Colonic mucosa (tissue), 4 donors: Measurements from ENCODE around the gene GNG2. TPM values are rescaled to one million over a fixed set of nuclear protein-coding genes. Genes with fewer than 3 reads are reported as not detected.

ENCODE experiments used
- DNase-seq: peaks from one replicate; pipeline ENCODE4 v3.0.0-alpha.2; 2020
- H3K27ac ChIP-seq: fragments of 200-600 bp; one replicate; pipeline ENCODE4 v1.8.0; 2021
- H3K27me3 ChIP-seq: fragments of 200-600 bp; one replicate; pipeline ENCODE4 v1.8.0; 2021
- H3K36me3 ChIP-seq: fragments of 200-600 bp; one replicate; pipeline ENCODE4 v1.8.0; 2021
- H3K4me1 ChIP-seq: fragments of 200-600 bp; one replicate; pipeline ENCODE4 v1.8.0; 2021; ENCODE audit warnings: mild to moderate bottlenecking
- H3K4me3 ChIP-seq: fragments of 200-600 bp; one replicate; pipeline ENCODE4 v1.8.0; 2021
- H3K9ac ChIP-seq, 2 donors: one replicate each; pipeline ENCODE4 v1.7.0; 2013; ENCODE audit warnings: control low read depth in 2 of 2, low read depth in 2 of 2, low read length in 2 of 2
- H3K9me3 ChIP-seq: fragments of 200-600 bp; one replicate; pipeline ENCODE4 v1.8.0; 2021
- CTCF ChIP-seq: fragments of 200-600 bp; IDR thresholded peaks from one replicate; pipeline ENCODE4 v1.8.0; 2022; ENCODE audit warnings: antibody characterized with exemption, mild to moderate bottlenecking
- intact Hi-C: fragments of 100-400 bp; cut with DNase I; formaldehyde crosslinking; loops from one replicate; pipeline ENCODE4 v1.14.1; 2022
- total RNA-seq, 2 donors: library from RNA; stranded (reverse); fragmentation: NEBNext Ultra II Directional in 1 of 2; extraction: Animal tissue kit (Norgen Biotek cat#: 25700) in 1 of 2; gene quantifications; one replicate each; pipeline ENCODE4 v1.2.1, GENCODE V29; 2021
- donor health status: healthy.
- donor health status: DM: no; HTN: no; CAD: no.
- donor health status: DM: no; HTN: no; CAD: no.

GNG2 gene
- total RNA-seq, 2 donors from 2014 or later, result 4.9 to 18.2 TPM

- H3K36me3 ChIP-seq, result no peaks in the 10 kb centered on the region
- TF ChIP-seq CTCF, result no peak
- no peaks in the 10 kb centered on the region for H3K4me1 ChIP-seq
- no peak for DNase-seq
- H3K27ac ChIP-seq, result no peak overlapping the region
- H3K9ac ChIP-seq, result no peak overlapping the region
- no peak overlapping the region for H3K4me3 ChIP-seq
- no peaks in the 10 kb centered on the region for H3K27me3 ChIP-seq
- H3K9me3 ChIP-seq, result no peaks in the 10 kb centered on the region
- intact Hi-C loops, result no loop called here
Measured at GRCh38 chr14:51938821-51939220, 78.4 kb downstream of the GNG2 start.

GRCh38 chr14:51939226-51939625, 78.8 kb downstream of the GNG2 start:
- TF ChIP-seq CTCF, result no peak
- intact Hi-C loops, result no loop called here
- Histone ChIP-seq H3K9ac (no peak overlapping the region), H3K4me3 (no peak overlapping the region), H3K27me3 (no peaks in the 10 kb centered on the region), H3K27ac (no peak overlapping the region), H3K9me3 (no peaks in the 10 kb centered on the region), H3K4me1 (no peaks in the 10 kb centered on the region), H3K36me3 (no peaks in the 10 kb centered on the region)
- no peak for DNase-seq

- intact Hi-C loops, result no loop called here
- no peaks in the 10 kb centered on the region for H3K27me3 ChIP-seq
- H3K4me1 ChIP-seq, result no peaks in the 10 kb centered on the region
- no peaks in the 10 kb centered on the region for H3K9me3 ChIP-seq
- no peak for DNase-seq
- H3K36me3 ChIP-seq, result no peaks in the 10 kb centered on the region
- TF ChIP-seq CTCF, result no peak
- no peak overlapping the region for H3K4me3 ChIP-seq
- no peak overlapping the region for H3K9ac ChIP-seq
- H3K27ac ChIP-seq, result no peak overlapping the region
Measured at GRCh38 chr14:51939755-51940301, 79.4 kb downstream of the GNG2 start.

- intact Hi-C loops, result no loop called here
- no peak overlapping the region for H3K4me3 ChIP-seq
- H3K9ac ChIP-seq, result no peak overlapping the region
- no peak for DNase-seq
- H3K36me3 ChIP-seq, result no peaks in the 10 kb centered on the region
- no peak overlapping the region for H3K27ac ChIP-seq
- no peaks in the 10 kb centered on the region for H3K4me1 ChIP-seq
- TF ChIP-seq CTCF, result no peak
- H3K27me3 ChIP-seq, result no peaks in the 10 kb centered on the region
- H3K9me3 ChIP-seq, result no peaks in the 10 kb centered on the region
Measured at GRCh38 chr14:51942971-51943370, 82.6 kb downstream of the GNG2 start.

- H3K4me1 ChIP-seq, result no peaks in the 10 kb centered on the region
- intact Hi-C loops, result no loop called here
- H3K27ac ChIP-seq, result no peak overlapping the region
- no peaks in the 10 kb centered on the region for H3K27me3 ChIP-seq
- no peak for DNase-seq
- H3K4me3 ChIP-seq, result no peak overlapping the region
- H3K36me3 ChIP-seq, result no peaks in the 10 kb centered on the region
- no peak for TF ChIP-seq CTCF
- H3K9ac ChIP-seq, result no peak overlapping the region
- H3K9me3 ChIP-seq, result no peaks in the 10 kb centered on the region
Measured at GRCh38 chr14:51950007-51950406, 89.6 kb downstream of the GNG2 start.

GRCh38 chr14:51951656-51952055, 91.2 kb downstream of the GNG2 start:
- Histone ChIP-seq H3K27me3 (no peaks in the 10 kb centered on the region), H3K4me3 (no peak overlapping the region), H3K9ac (no peak overlapping the region), H3K27ac (no peak overlapping the region), H3K4me1 (no peaks in the 10 kb centered on the region), H3K9me3 (no peaks in the 10 kb centered on the region), H3K36me3 (no peaks in the 10 kb centered on the region)
- intact Hi-C loops, result no loop called here
- TF ChIP-seq CTCF, result no peak
- no peak for DNase-seq
